Measurements from ENCODE around the gene TLX2.
A peak's percentile ranks its signal among the peaks of the same experiment; 100 is the strongest.

Gene TLX2

GRCh38 chr2:74536166-74536950, 22.1 kb downstream of the TLX2 start:
- no peak for DNase-seq

- no peak for DNase-seq
Measured at GRCh38 chr2:74537140-74537539, 22.9 kb downstream of the TLX2 start.

- no peak for DNase-seq
Measured at GRCh38 chr2:74538881-74539339, 24.7 kb downstream of the TLX2 start.

- no peak for DNase-seq
Measured at GRCh38 chr2:74540291-74540690, 26.0 kb downstream of the TLX2 start.

GRCh38 chr2:74542978-74543377, 28.7 kb downstream of the TLX2 start:
- DNase-seq = no peak

- no peak for DNase-seq
Measured at GRCh38 chr2:74544634-74545033, 30.4 kb downstream of the TLX2 start.

- no peak for DNase-seq
Measured at GRCh38 chr2:74546004-74546403, 31.8 kb downstream of the TLX2 start.

GRCh38 chr2:74548285-74548899, 34.1 kb downstream of the TLX2 start:
- DNase-seq = no peak

- no peak for DNase-seq
Measured at GRCh38 chr2:74548900-74549826, 34.9 kb downstream of the TLX2 start.

GRCh38 chr2:74550231-74550630, 36.0 kb downstream of the TLX2 start:
- DNase-seq = no peak

- no peak for DNase-seq
Measured at GRCh38 chr2:74551530-74551929, 37.3 kb downstream of the TLX2 start.

- no peak for DNase-seq
Measured at GRCh38 chr2:74551942-74552913, 38.0 kb downstream of the TLX2 start.

- no peak for DNase-seq
Measured at GRCh38 chr2:74552914-74553811, 38.9 kb downstream of the TLX2 start.

GRCh38 chr2:74553892-74554819, 39.9 kb downstream of the TLX2 start, which contains the start of the genes DOK1 and LOXL3:
DOK1 (plus strand) TSS chr2:74554720; CDS start chr2:74554755, 35 bp downstream.
LOXL3 (minus strand) TSS chr2:74553942; CDS start chr2:74552634, 1,308 bp downstream.
- DNase-seq = peak; percentile 80

GRCh38 chr2:74554820-74555531, 40.7 kb downstream of the TLX2 start:
- peak; percentile 34 for DNase-seq

- no peak for DNase-seq
Measured at GRCh38 chr2:74555610-74556103, 41.4 kb downstream of the TLX2 start.

- no peak for DNase-seq
Measured at GRCh38 chr2:74556159-74556558, 41.9 kb downstream of the TLX2 start.

- DNase-seq = no peak
Measured at GRCh38 chr2:74556831-74557370, 42.7 kb downstream of the TLX2 start.
